Effector memory CD4-positive, alpha-beta T cell (primary cell): ENCODE measurements around the gene TIMP3.

Experiments
- DNase-seq, 3 donors: peaks; one replicate each; pipeline ENCODE4 v3.0.0-alpha.2; 2020
- H3K27ac ChIP-seq: 2 replicates; pipeline ENCODE4 v1.7.0; 2013; ENCODE audit warnings: mild to moderate bottlenecking, low read length, moderate library complexity; ENCODE audit not compliant: insufficient read depth, poor library complexity, severe bottlenecking
- H3K27me3 ChIP-seq: replicated peaks from 2 replicates; pipeline ENCODE4 v1.7.0; 2013; ENCODE audit warnings: mild to moderate bottlenecking, low read length; ENCODE audit not compliant: insufficient read depth, control insufficient read depth, poor library complexity, severe bottlenecking
- H3K36me3 ChIP-seq: 2 replicates; pipeline ENCODE4 v1.7.0; 2013; ENCODE audit warnings: mild to moderate bottlenecking, low read length, moderate library complexity; ENCODE audit not compliant: control insufficient read depth, insufficient read depth
- H3K4me1 ChIP-seq: 2 replicates; pipeline ENCODE4 v1.7.0; 2013; ENCODE audit warnings: low read length, mild to moderate bottlenecking; ENCODE audit not compliant: control insufficient read depth, insufficient read depth, poor library complexity, severe bottlenecking
- H3K4me3 ChIP-seq: 2 replicates; pipeline ENCODE4 v1.7.0; 2013; ENCODE audit warnings: low read length, low read depth, mild to moderate bottlenecking; ENCODE audit not compliant: insufficient read depth, poor library complexity, severe bottlenecking
- H3K9me3 ChIP-seq: 2 replicates; pipeline ENCODE4 v1.7.0; 2013; ENCODE audit warnings: mild to moderate bottlenecking, low read length, moderate library complexity; ENCODE audit not compliant: control insufficient read depth

The TIMP3 gene

GRCh38 chr22:32850591-32851517 is 49.3 kb downstream of the TIMP3 start:
- H3K4me3 ChIP-seq, result no peak overlapping the region

GRCh38 chr22:32852395-32853251 is 51.1 kb downstream of the TIMP3 start:
- no peaks in the 10 kb centered on the region for H3K4me1 ChIP-seq
- no peaks in the 10 kb centered on the region for H3K9me3 ChIP-seq
- H3K27me3 ChIP-seq, result peaks cover 6% of the 10 kb centered on the region
- no peaks in the 10 kb centered on the region for H3K36me3 ChIP-seq
- H3K27ac ChIP-seq, result no peak overlapping the region
- no peak for DNase-seq
- H3K4me3 ChIP-seq, result no peak overlapping the region

More at GRCh38 chr22:32850591-32851517, 49.3 kb downstream of the TIMP3 start:
- Histone ChIP-seq H3K4me1 (no peaks in the 10 kb centered on the region), H3K36me3 (no peaks in the 10 kb centered on the region), H3K27me3 (peaks cover 3% of the 10 kb centered on the region), H3K27ac (no peak overlapping the region), H3K9me3 (no peaks in the 10 kb centered on the region)
- no peak for DNase-seq

- DNase-seq, result no peak
- H3K36me3 ChIP-seq, result no peaks in the 10 kb centered on the region
- H3K4me3 ChIP-seq, result no peak overlapping the region
- no peak overlapping the region for H3K27ac ChIP-seq
- H3K4me1 ChIP-seq, result no peaks in the 10 kb centered on the region
- H3K9me3 ChIP-seq, result no peaks in the 10 kb centered on the region
- peaks cover 5% of the 10 kb centered on the region for H3K27me3 ChIP-seq
Observed at GRCh38 chr22:32853662-32854061, 52.2 kb downstream of the TIMP3 start.

- H3K36me3 ChIP-seq, result no peaks in the 10 kb centered on the region
- H3K27me3 ChIP-seq, result peaks cover 4% of the 10 kb centered on the region
- no peak for DNase-seq
Observed at GRCh38 chr22:32854351-32854804, 52.9 kb downstream of the TIMP3 start.

GRCh38 chr22:32855045-32855756 is 53.7 kb downstream of the TIMP3 start:
- Histone ChIP-seq H3K27me3 (peaks cover 4% of the 10 kb centered on the region), H3K9me3 (no peaks in the 10 kb centered on the region), H3K27ac (no peak overlapping the region), H3K36me3 (no peaks in the 10 kb centered on the region), H3K4me1 (no peaks in the 10 kb centered on the region), H3K4me3 (no peak overlapping the region)
- DNase-seq, result no peak

More at GRCh38 chr22:32854351-32854804, 52.9 kb downstream of the TIMP3 start:
- H3K4me3 ChIP-seq, result no peak overlapping the region
- no peaks in the 10 kb centered on the region for H3K4me1 ChIP-seq
- no peak overlapping the region for H3K27ac ChIP-seq
- no peaks in the 10 kb centered on the region for H3K9me3 ChIP-seq

GRCh38 chr22:32858121-32858703 is 56.7 kb downstream of the TIMP3 start:
- no peak overlapping the region for H3K27ac ChIP-seq
- H3K36me3 ChIP-seq, result no peaks in the 10 kb centered on the region
- no peak overlapping the region for H3K4me3 ChIP-seq
- no peak for DNase-seq
- H3K27me3 ChIP-seq, result peaks cover 4% of the 10 kb centered on the region
- no peaks in the 10 kb centered on the region for H3K9me3 ChIP-seq
- no peaks in the 10 kb centered on the region for H3K4me1 ChIP-seq

- Histone ChIP-seq H3K9me3 (no peaks in the 10 kb centered on the region), H3K4me1 (no peaks in the 10 kb centered on the region), H3K27me3 (peaks cover 4% of the 10 kb centered on the region), H3K27ac (no peak overlapping the region), H3K4me3 (no peak overlapping the region), H3K36me3 (no peaks in the 10 kb centered on the region)
- no peak for DNase-seq
Observed at GRCh38 chr22:32858957-32859356, 57.5 kb downstream of the TIMP3 start.

- DNase-seq, result no peak
- H3K36me3 ChIP-seq, result no peaks in the 10 kb centered on the region
Observed at GRCh38 chr22:32859743-32860142, 58.2 kb downstream of the TIMP3 start.

GRCh38 chr22:32861330-32861729 is 59.8 kb downstream of the TIMP3 start:
- H3K4me1 ChIP-seq, result no peaks in the 10 kb centered on the region
- no peak for DNase-seq
- no peaks in the 10 kb centered on the region for H3K27me3 ChIP-seq
- H3K36me3 ChIP-seq, result no peaks in the 10 kb centered on the region
- H3K4me3 ChIP-seq, result no peak overlapping the region
- no peaks in the 10 kb centered on the region for H3K9me3 ChIP-seq
- no peak overlapping the region for H3K27ac ChIP-seq

More at GRCh38 chr22:32859743-32860142, 58.2 kb downstream of the TIMP3 start:
- H3K9me3 ChIP-seq, result no peaks in the 10 kb centered on the region
- H3K4me1 ChIP-seq, result no peaks in the 10 kb centered on the region
- H3K4me3 ChIP-seq, result no peak overlapping the region
- no peak overlapping the region for H3K27ac ChIP-seq
- H3K27me3 ChIP-seq, result peaks cover 4% of the 10 kb centered on the region
